Measurements from ENCODE around the gene CD96.

DNA sequence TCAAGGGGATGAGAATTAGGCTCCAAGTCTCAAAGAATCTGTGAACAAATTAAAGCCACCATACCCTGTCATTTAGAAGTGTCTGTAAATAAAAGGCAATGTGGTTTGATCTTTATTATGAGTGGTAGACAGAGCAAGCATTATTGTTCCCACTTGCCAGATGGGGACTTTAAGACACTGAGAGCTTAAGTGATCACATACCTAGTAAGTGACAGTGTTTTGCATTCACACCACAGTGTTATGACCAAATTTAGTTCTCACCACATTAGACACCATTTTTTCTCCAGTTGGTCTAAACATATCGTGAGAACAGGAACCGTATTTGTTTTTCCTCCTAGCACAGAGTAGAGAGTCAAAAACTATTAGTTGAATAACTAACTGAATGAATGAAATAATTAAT is 66.4 kb downstream of the CD96 start:
- TF ChIP-seq POLR2A (IDR thresholded peaks at IDR 0.05) (no peak), CTCF (IDR thresholded peaks at IDR 0.05) (no peak)

Measured in ovary (tissue), 3 donors.